ENCODE measurements around the gene NEUROG1. TPM values are rescaled to one million over a fixed set of nuclear protein-coding genes. Genes with fewer than 3 reads are reported as not detected.
"Not testable (repeated sequence)": the region's sequence is repeated elsewhere in the genome, so short reads cannot be mapped to it uniquely, and the experiment has no call there.

Gene NEUROG1
- total RNA-seq, 4 donors from 2014 or later = not detected

- no peaks in the 10 kb centered on the region for H3K9me3 ChIP-seq
- intact Hi-C loops (cut with DNase I; ENCODE audit: low total_unique reads) = no loop called here
- no peak for TF ChIP-seq POLR2A (IDR thresholded peaks at IDR 0.05)
- TF ChIP-seq CTCF (IDR thresholded peaks at IDR 0.05 in 4 of 5, conservative IDR thresholded peaks at IDR 0.05 in 1 of 5) = no peak
- peaks cover 0 to 4% (median 0%) of the 10 kb centered on the region in 3 donors for H3K27me3 ChIP-seq
- H3K27ac ChIP-seq = no peak overlapping the region
- no peak for ATAC-seq
- no peak for DNase-seq
- in situ Hi-C loops (cut with MboI; ENCODE audit: low sequenced_read_pairs in 4 of 4) = no loop called here
- H3K4me1 ChIP-seq = no peaks in the 10 kb centered on the region
- no peak overlapping the region for H3K4me3 ChIP-seq
- H3K36me3 ChIP-seq = no peaks in the 10 kb centered on the region
Observed at GRCh38 chr5:135502836-135503520, 32.8 kb downstream of the NEUROG1 start.

- in situ Hi-C loops (cut with MboI; ENCODE audit: low sequenced_read_pairs in 4 of 4) (no loop called here), intact Hi-C loops (cut with DNase I; ENCODE audit: low total_unique reads) (no loop called here)
- Histone ChIP-seq H3K27me3 (no peaks in the 10 kb centered on the region), H3K36me3 (no peaks in the 10 kb centered on the region), H3K27ac (no peak overlapping the region), H3K4me1 (no peaks in the 10 kb centered on the region), H3K4me3 (no peak overlapping the region), H3K9me3 (no peaks in the 10 kb centered on the region)
- ATAC-seq (no peak), DNase-seq (no peak)
- TF ChIP-seq POLR2A (IDR thresholded peaks at IDR 0.05) (no peak), CTCF (IDR thresholded peaks at IDR 0.05 in 4 of 5, conservative IDR thresholded peaks at IDR 0.05 in 1 of 5) (no peak)
Observed at GRCh38 chr5:135501965-135502364, 33.8 kb downstream of the NEUROG1 start.

GRCh38 chr5:135498637-135498995 lies 37.1 kb downstream of the NEUROG1 start:
- Histone ChIP-seq H3K27ac (no peak overlapping the region), H3K4me1 (no peaks in the 10 kb centered on the region), H3K4me3 (no peak overlapping the region), H3K9me3 (no peaks in the 10 kb centered on the region), H3K27me3 (no peaks in the 10 kb centered on the region), H3K36me3 (no peaks in the 10 kb centered on the region)
- in situ Hi-C loops (cut with MboI; ENCODE audit: low sequenced_read_pairs in 4 of 4) (no loop called here), intact Hi-C loops (cut with DNase I; ENCODE audit: low total_unique reads) (no loop called here)
- ATAC-seq (no peak), DNase-seq (no peak)
- TF ChIP-seq POLR2A (IDR thresholded peaks at IDR 0.05) (no peak), CTCF (IDR thresholded peaks at IDR 0.05 in 4 of 5, conservative IDR thresholded peaks at IDR 0.05 in 1 of 5) (no peak)

DNA sequence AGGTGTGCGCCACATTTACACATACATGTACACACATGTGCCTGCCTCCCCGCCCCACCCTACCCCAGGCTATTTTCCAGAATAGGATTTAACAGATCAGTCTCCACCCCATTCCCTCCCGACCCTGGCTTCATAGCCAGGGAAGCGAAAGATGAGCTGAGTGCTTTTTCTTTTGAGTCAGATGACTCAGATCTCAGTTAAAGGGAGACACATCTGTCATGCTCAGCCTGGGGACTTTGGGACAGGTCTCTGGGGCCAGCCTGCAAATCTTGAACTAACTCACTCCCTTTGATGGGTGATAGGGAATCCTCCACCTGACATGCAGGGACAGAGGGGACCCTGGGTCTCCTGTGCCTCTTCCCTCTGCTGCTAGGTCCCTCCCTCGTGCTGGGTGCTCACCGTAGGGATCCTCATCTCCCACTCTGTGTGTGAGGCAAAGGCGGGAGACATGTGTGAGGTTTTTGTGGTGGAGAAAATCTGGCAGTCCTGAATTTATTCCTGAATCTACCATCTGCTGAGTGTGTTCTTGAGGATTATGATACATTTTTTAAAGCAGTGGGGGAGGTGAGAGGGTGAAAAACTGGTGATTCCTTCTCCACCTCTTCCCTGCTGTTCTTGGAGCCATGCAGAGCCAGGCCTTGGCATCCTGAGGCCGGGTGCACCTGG lies 37.7 kb downstream of the NEUROG1 start:
- TF ChIP-seq POLR2A (IDR thresholded peaks at IDR 0.05) (no peak), CTCF (IDR thresholded peaks at IDR 0.05 in 4 of 5, conservative IDR thresholded peaks at IDR 0.05 in 1 of 5) (no peak)
- ATAC-seq = no peak
- Histone ChIP-seq H3K4me3 (no peak overlapping the region), H3K27ac (no peak overlapping the region), H3K4me1 (no peaks in the 10 kb centered on the region), H3K36me3 (no peaks in the 10 kb centered on the region), H3K27me3 (no peaks in the 10 kb centered on the region), H3K9me3 (no peaks in the 10 kb centered on the region)
- intact Hi-C loops (cut with DNase I; ENCODE audit: low total_unique reads) (no loop called here), in situ Hi-C loops (cut with MboI; ENCODE audit: low sequenced_read_pairs in 4 of 4) (no loop called here)
- DNase-seq = no peak

DNA sequence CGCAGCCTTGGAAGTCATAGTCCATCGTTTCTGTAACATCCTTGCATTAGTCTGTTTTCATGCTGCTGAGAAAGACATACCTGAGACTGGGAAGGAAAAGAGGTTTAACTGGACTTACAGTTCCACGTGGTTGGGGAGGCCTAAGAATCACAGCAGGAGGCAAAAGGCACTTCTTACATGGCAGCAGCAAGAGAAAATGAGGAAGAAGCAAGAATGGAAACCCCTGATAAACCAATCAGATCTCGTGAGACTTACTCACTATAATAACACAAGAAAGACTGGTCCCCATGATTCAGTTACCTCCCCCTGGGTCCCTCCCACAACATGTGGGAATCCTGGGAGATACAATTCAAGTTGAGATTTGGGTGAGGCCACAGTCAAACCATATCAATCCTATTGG lies 40.2 kb downstream of the NEUROG1 start:
- in situ Hi-C loops (cut with MboI; ENCODE audit: low sequenced_read_pairs in 4 of 4); H3K9me3 ChIP-seq; H3K4me3 ChIP-seq; H3K27ac ChIP-seq; H3K36me3 ChIP-seq; DNase-seq; intact Hi-C loops (cut with DNase I; ENCODE audit: low total_unique reads); ATAC-seq; H3K4me1 ChIP-seq: not testable (repeated sequence)
- peaks cover 16 to 24% (median 18%) of the 10 kb centered on the region in 3 donors for H3K27me3 ChIP-seq

Data from gastrocnemius medialis (tissue), 4 donors.